Measurements from ENCODE around the gene ARFIP2.
"Not testable (repeated sequence)": the region's sequence is repeated elsewhere in the genome, so short reads cannot be mapped to it uniquely, and the experiment has no call there.

The ARFIP2 gene, protein sequence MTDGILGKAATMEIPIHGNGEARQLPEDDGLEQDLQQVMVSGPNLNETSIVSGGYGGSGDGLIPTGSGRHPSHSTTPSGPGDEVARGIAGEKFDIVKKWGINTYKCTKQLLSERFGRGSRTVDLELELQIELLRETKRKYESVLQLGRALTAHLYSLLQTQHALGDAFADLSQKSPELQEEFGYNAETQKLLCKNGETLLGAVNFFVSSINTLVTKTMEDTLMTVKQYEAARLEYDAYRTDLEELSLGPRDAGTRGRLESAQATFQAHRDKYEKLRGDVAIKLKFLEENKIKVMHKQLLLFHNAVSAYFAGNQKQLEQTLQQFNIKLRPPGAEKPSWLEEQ

GRCh38 chr11:6481012-6481923, at the start of gene ARFIP2, which contains the start of gene TIMM10B:
ARFIP2 (minus strand) TSS chr11:6481331; CDS start chr11:6480421, 910 bp downstream.
TIMM10B (plus strand) TSS chr11:6481501; CDS start chr11:6481517, 16 bp downstream.
- peak; percentile 88 for DNase-seq

- no peak for DNase-seq
Observed at GRCh38 chr11:6530848-6531247, 49.7 kb upstream of the ARFIP2 start.

- DNase-seq: no peak
Observed at GRCh38 chr11:6529266-6529665, 48.1 kb upstream of the ARFIP2 start.

GRCh38 chr11:6526411-6527135, 45.4 kb upstream of the ARFIP2 start:
- DNase-seq: no peak

- no peak for DNase-seq
Observed at GRCh38 chr11:6523253-6523652, 42.1 kb upstream of the ARFIP2 start.

DNA sequence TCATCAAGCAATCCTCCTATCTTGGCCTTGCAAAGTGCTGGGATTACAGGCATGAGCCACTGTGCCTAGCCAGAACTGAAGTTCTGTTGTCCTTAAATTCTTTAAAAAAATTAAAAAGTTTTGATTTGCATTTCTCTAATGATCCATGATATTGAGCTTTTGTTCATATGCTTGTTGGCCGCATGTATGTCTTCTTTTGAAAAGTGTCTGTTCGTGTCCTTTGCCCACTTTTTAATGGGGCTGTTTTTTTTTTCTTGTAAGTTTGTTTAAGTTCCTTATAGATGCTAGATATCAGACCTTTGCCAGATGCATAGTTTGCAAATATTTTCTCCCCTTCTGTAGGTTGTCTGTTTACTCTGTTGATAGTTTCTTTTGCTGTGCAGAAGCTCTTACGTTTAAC, 40.8 kb upstream of the ARFIP2 start:
- not testable (repeated sequence) for DNase-seq

- no peak for DNase-seq
Observed at GRCh38 chr11:6520265-6520664, 39.1 kb upstream of the ARFIP2 start.

- no peak for DNase-seq
Observed at GRCh38 chr11:6516865-6517264, 35.7 kb upstream of the ARFIP2 start.

DNA sequence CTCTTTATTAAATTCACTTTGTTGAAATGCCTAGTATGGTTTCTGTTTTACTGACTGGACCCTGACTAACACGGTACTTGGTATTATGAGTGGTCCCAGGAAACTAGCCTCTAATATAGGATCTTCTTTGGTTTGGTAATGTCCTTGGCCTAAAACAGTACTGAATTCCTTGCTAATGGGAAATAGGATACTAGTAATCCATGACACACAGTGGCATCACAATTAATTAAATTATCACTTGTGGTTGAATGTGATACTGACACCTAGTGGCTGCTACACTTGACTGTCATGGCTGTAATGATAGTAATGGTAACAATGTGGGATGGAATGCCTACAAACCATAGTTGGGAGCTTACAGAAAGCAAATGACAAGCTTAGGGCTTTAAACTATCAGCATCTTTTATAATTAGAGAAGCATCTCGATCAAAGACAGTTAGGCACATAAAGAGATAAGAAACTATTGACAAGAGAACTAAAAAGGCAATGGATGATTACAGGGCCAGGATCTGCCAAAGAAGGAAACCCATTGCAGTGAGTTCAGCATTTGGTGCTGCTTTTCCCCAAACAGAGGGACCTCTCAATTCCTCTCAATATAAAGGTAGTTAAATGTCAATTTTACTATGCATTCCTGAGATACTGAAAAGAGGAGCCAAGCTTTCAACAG, 24.6 kb upstream of the ARFIP2 start:
- DNase-seq: peak; percentile 2

- DNase-seq: no peak
Observed at GRCh38 chr11:6504166-6504565, 23.0 kb upstream of the ARFIP2 start.

- no peak for DNase-seq
Observed at GRCh38 chr11:6502382-6502781, 21.3 kb upstream of the ARFIP2 start.

GRCh38 chr11:6498544-6498943, 17.4 kb upstream of the ARFIP2 start:
- DNase-seq: no peak

DNA sequence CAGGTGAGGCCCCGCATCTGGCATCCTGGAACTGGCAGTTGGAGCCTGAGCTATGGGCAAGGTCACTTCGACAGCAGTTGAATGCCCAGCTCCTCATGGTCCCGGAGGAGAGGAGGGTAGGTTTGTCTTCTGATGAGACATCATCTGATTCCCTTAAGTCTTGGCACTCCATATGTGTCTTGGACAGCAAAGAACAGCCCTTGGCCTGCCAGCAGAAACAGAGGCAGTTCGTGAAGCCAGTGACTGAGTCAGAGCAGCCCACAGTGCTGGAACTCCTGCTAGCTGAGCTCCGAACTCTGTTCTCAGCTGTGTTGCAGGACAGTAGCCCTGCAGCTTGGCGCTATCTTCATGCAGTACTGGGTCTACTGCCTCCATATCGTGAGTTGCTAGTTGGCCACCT, 17.0 kb upstream of the ARFIP2 start:
- no peak for DNase-seq

GRCh38 chr11:6497069-6497839, 16.1 kb upstream of the ARFIP2 start, which contains the start of gene DNHD1:
DNHD1 (plus strand) TSS chr11:6497280; CDS start chr11:6498216, 936 bp downstream.
- DNase-seq: no peak

GRCh38 chr11:6489306-6489705, 8.2 kb upstream of the ARFIP2 start:
- DNase-seq: no peak

GRCh38 chr11:6488821-6489220, 7.7 kb upstream of the ARFIP2 start:
- DNase-seq: no peak

GRCh38 chr11:6488342-6488741, 7.2 kb upstream of the ARFIP2 start:
- DNase-seq: no peak

DNA sequence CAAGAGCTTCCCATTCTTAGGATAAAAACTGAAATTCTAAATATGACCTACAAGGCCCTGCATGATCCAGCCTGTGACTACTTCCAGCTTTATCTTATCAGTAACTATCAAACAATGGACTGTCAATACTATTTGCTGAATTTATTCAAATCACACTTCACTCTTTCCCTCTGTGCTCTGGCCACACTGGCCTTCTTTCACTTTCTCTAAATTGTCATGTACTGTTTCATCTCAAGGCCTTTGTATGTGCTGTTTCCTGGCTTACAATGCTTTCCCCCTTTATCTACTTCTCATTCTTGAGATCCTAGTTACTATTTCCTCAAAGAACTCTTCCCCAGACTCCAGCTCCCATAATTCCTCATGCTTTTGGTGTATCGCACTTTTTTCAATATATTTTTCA, 5.8 kb upstream of the ARFIP2 start:
- no peak for DNase-seq

GRCh38 chr11:6486256-6486655, 5.1 kb upstream of the ARFIP2 start:
- no peak for DNase-seq

DNA sequence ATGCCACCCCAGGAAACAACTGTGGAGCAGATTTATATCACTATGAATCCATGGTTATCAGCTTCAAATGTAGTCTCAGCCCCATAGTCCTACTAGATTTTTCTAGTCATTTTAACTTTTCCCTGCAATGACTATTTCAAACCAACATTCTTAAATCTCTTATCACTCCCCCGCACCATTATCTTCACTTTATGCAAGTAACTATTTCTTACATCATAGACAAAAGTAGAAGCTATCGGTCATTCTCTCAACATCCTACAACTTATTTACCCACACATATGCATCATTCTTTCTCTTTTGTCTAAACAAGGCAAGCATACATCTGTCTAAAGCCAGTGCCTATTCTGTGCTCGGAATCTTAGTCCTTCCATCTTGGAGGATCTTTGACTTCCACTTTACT, 4.5 kb upstream of the ARFIP2 start:
- DNase-seq: no peak

DNA sequence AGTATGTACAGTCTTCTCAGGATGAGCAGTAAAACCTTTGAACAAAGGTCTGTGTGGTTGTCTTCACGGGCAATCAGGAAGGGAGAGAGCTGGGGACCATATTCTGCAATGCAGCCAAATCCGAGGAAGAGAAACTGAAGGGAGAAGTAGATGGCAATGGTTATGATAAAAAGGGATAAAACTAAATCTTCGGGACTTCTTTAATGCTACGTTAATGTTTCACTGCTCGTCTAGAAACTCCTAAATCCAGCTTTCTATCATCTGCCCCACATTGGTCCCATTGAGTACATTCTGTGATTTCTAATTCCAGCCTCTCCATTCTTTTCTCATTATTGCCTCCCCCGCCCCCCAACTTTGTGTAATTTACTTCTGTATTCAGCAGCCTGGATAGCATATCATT, 1.9 kb upstream of the ARFIP2 start:
- no peak for DNase-seq

- no peak for DNase-seq
Observed at GRCh38 chr11:6482441-6482840, 1.3 kb upstream of the ARFIP2 start.
